GM12872 (cell line): ENCODE results near the gene KRT20.

ENCODE experiments used
- CTCF ChIP-seq: IDR thresholded peaks from 3 replicates; pipeline ENCODE4 v1.5.1; 2011; ENCODE audit warnings: low read depth, mild to moderate bottlenecking, low read length, moderate library complexity; ENCODE audit not compliant: insufficient read depth

KRT20 gene

GRCh38 chr17:40915721-40916256 lies 30.7 kb upstream of the KRT20 start:
- TF ChIP-seq CTCF: no peak

- TF ChIP-seq CTCF: no peak
Measured at GRCh38 chr17:40915199-40915661, 30.2 kb upstream of the KRT20 start.

- TF ChIP-seq CTCF: no peak
Measured at GRCh38 chr17:40914075-40914855, 29.2 kb upstream of the KRT20 start.

- TF ChIP-seq CTCF: no peak
Measured at GRCh38 chr17:40912486-40913210, 27.6 kb upstream of the KRT20 start.

GRCh38 chr17:40910441-40910841 lies 25.4 kb upstream of the KRT20 start:
- no peak for TF ChIP-seq CTCF

- no peak for TF ChIP-seq CTCF
Measured at GRCh38 chr17:40909755-40910154, 24.7 kb upstream of the KRT20 start.

GRCh38 chr17:40909351-40909750 lies 24.3 kb upstream of the KRT20 start:
- peak; percentile 70 for TF ChIP-seq CTCF
